ENCODE data around the gene CD200R1L.

CD200R1L gene

DNA sequence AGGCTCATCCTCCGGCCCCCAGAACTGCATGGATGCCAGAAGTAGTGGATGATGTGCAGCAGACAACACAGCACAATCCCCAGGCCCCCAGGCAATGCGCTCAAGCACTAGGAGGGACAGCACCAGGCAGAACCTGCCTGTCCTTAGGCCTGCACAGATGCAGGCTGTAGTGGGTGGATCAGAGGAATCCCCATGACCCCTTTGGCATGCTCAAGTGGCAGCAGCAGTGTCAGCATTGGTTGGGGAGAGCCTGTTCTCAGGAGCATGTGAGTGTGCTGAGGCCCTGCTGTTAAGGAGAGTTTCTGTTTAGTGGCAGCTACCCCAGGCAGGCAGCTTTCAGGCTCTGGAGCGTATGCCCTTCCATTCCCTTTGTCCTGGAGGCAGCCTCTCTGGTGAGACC is 25.1 kb upstream of the CD200R1L start:
- ATAC-seq (ENCODE audit: low read depth) (no peak), DNase-seq (ENCODE audit: low spot score) (no peak)
- Histone ChIP-seq H3K36me3 (ENCODE audit: low read depth) (no peaks in the 10 kb centered on the region), H3K4me1 (ENCODE audit: insufficient read depth, poor library complexity, severe bottlenecking) (no peaks in the 10 kb centered on the region), H3K9me3 (ENCODE audit: severe bottlenecking) (no peaks in the 10 kb centered on the region), H3K27me3 (ENCODE audit: insufficient read depth, poor library complexity, severe bottlenecking) (no peaks in the 10 kb centered on the region), H3K4me3 (ENCODE audit: severe bottlenecking) (no peak overlapping the region), H3K27ac (ENCODE audit: poor library complexity, severe bottlenecking) (no peak overlapping the region)
- TF ChIP-seq, protein P1, sequence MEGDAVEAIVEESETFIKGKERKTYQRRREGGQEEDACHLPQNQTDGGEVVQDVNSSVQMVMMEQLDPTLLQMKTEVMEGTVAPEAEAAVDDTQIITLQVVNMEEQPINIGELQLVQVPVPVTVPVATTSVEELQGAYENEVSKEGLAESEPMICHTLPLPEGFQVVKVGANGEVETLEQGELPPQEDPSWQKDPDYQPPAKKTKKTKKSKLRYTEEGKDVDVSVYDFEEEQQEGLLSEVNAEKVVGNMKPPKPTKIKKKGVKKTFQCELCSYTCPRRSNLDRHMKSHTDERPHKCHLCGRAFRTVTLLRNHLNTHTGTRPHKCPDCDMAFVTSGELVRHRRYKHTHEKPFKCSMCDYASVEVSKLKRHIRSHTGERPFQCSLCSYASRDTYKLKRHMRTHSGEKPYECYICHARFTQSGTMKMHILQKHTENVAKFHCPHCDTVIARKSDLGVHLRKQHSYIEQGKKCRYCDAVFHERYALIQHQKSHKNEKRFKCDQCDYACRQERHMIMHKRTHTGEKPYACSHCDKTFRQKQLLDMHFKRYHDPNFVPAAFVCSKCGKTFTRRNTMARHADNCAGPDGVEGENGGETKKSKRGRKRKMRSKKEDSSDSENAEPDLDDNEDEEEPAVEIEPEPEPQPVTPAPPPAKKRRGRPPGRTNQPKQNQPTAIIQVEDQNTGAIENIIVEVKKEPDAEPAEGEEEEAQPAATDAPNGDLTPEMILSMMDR (IDR thresholded peaks at IDR 0.05; ENCODE audit: poor library complexity, severe bottlenecking): no peak

DNA sequence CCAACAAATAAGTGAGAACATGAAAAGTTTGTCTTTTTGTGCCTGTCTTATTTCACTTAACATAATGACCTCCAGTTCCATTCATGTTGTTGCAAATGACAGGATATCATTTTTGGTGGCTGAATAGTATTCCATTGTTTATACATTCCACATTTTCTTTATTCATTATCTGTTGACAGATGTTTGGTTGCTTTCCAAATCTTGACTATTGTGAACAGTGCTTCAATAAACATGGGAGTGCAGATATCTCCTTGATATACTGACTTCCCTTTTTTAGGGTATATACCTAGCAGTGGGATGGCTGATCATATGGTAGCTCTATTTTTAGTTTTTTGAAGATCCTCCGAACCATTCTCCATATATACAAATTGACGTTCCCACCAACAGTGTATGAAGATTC is 19.1 kb upstream of the CD200R1L start:
- Histone ChIP-seq H3K9me3 (ENCODE audit: severe bottlenecking) (no peaks in the 10 kb centered on the region), H3K27me3 (ENCODE audit: insufficient read depth, poor library complexity, severe bottlenecking) (no peaks in the 10 kb centered on the region), H3K4me3 (ENCODE audit: severe bottlenecking) (no peak overlapping the region), H3K4me1 (ENCODE audit: insufficient read depth, poor library complexity, severe bottlenecking) (no peaks in the 10 kb centered on the region), H3K36me3 (ENCODE audit: low read depth) (no peaks in the 10 kb centered on the region), H3K27ac (ENCODE audit: poor library complexity, severe bottlenecking) (no peak overlapping the region)
- TF ChIP-seq, protein P1 (IDR thresholded peaks at IDR 0.05; ENCODE audit: poor library complexity, severe bottlenecking): no peak
- ATAC-seq (ENCODE audit: low read depth): no peak
- no peak for DNase-seq (ENCODE audit: low spot score)

DNA sequence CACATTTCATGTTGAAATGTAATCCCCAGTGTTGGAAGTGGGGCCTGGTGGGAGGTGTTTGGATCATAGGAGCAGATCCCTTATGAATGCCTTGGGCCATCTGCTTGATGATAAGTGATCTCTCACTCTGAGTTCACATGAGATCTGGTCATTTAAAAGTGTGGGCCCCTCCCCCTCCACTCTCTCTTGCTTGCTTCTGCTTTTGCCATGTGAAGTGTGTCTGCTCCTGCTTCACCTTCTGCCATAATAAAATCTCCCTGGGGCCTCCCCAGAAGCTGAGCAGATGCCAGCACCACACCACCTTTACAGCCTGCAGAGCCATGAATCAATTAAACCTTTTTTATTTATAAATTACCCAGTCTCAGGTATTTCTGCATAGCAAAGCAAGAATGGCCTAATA is 14.2 kb upstream of the CD200R1L start:
- no peak for DNase-seq (ENCODE audit: low spot score)
- H3K36me3 ChIP-seq (ENCODE audit: low read depth): no peaks in the 10 kb centered on the region
- H3K27me3 ChIP-seq (ENCODE audit: insufficient read depth, poor library complexity, severe bottlenecking): no peaks in the 10 kb centered on the region
- H3K9me3 ChIP-seq (ENCODE audit: severe bottlenecking): no peaks in the 10 kb centered on the region
- H3K4me3 ChIP-seq (ENCODE audit: severe bottlenecking): no peak overlapping the region
- H3K4me1 ChIP-seq (ENCODE audit: insufficient read depth, poor library complexity, severe bottlenecking): no peaks in the 10 kb centered on the region
- H3K27ac ChIP-seq (ENCODE audit: poor library complexity, severe bottlenecking): no peak overlapping the region
- TF ChIP-seq, protein P1 (IDR thresholded peaks at IDR 0.05; ENCODE audit: poor library complexity, severe bottlenecking): no peak
- no peak for ATAC-seq (ENCODE audit: low read depth)

DNA sequence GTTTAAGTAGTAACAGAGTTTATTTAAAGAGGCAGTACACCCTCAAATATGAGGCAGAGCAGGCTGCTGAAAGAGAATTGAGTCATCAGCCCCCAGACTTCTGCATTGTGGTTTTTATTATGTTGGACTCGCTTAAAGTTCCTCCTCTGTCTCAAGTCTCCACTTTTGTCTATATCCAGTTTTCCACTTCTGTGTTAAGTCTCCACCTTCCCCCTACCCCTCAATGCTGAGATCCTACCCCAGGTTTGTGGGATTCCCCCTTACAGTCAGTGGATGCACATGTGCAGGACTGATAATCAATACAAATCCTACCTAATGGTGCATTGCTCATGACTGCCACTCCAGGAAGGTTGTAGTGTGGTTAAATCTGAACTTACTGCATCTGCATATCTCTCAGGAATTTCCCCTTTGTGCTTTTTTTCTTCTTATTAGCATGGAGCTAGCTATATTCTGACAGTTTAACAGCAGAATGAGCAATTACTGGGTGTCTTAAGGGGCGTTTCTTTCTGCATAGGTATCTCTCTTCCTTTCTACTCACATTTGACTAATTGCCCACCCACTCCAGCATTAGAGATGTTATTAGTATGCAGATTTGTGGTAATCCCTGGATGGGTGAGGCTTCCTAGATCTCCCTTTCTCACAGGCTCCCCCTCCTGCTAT is 11.9 kb upstream of the CD200R1L start:
- DNase-seq (ENCODE audit: low spot score): no peak
- no peak for ATAC-seq (ENCODE audit: low read depth)
- no peak overlapping the region for H3K27ac ChIP-seq (ENCODE audit: poor library complexity, severe bottlenecking)
- no peaks in the 10 kb centered on the region for H3K9me3 ChIP-seq (ENCODE audit: severe bottlenecking)
- no peaks in the 10 kb centered on the region for H3K36me3 ChIP-seq (ENCODE audit: low read depth)
- H3K27me3 ChIP-seq (ENCODE audit: insufficient read depth, poor library complexity, severe bottlenecking): no peaks in the 10 kb centered on the region
- no peaks in the 10 kb centered on the region for H3K4me1 ChIP-seq (ENCODE audit: insufficient read depth, poor library complexity, severe bottlenecking)
- TF ChIP-seq, protein P1 (IDR thresholded peaks at IDR 0.05; ENCODE audit: poor library complexity, severe bottlenecking): no peak
- no peak overlapping the region for H3K4me3 ChIP-seq (ENCODE audit: severe bottlenecking)

DNA sequence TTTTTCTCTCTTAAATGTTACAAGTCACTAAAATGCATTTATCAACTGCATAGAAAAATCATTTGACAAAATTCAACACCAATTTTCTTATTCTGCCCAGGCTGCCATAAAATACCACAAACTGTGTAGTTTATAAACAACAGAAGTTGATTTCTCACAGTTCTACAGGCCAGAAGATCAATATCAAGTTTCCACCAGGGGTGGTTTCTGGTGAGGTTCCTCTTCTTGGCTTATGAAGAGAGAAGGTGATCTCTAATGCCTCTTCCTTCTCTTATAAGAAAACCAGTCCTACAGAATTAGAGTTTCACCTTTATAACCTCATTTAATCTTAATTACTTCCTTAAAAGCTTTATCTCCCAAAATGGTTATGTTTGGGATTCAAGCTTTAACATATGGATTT is 10.9 kb upstream of the CD200R1L start:
- DNase-seq (ENCODE audit: low spot score) (no peak), ATAC-seq (ENCODE audit: low read depth) (no peak)
- TF ChIP-seq, protein P1 (IDR thresholded peaks at IDR 0.05; ENCODE audit: poor library complexity, severe bottlenecking): no peak
- Histone ChIP-seq H3K4me1 (ENCODE audit: insufficient read depth, poor library complexity, severe bottlenecking) (no peaks in the 10 kb centered on the region), H3K36me3 (ENCODE audit: low read depth) (no peaks in the 10 kb centered on the region), H3K9me3 (ENCODE audit: severe bottlenecking) (no peaks in the 10 kb centered on the region), H3K27ac (ENCODE audit: poor library complexity, severe bottlenecking) (no peak overlapping the region), H3K27me3 (ENCODE audit: insufficient read depth, poor library complexity, severe bottlenecking) (no peaks in the 10 kb centered on the region), H3K4me3 (ENCODE audit: severe bottlenecking) (no peak overlapping the region)
